A673 (cell line): ENCODE measurements around the gene SPATA16. TPM values are rescaled to one million over a fixed set of nuclear protein-coding genes. Genes with fewer than 3 reads are reported as not detected.

ENCODE experiments used
- BruUV-seq: library from RNA; stranded (reverse); fragments of 400-500 nt; replicated peaks from 2 replicates; lab custom pipeline; 2021; lab: Mats Ljungman, UMichigan
- CTCF ChIA-PET: fragments of 300-600 bp; sonication (Branson Sonifier 250); formaldehyde crosslinking; loops from one replicate; lab custom pipeline; 2022; ENCODE audit warnings: antibody characterized with exemption; lab: Charles Lee
- POLR2A ChIA-PET: fragments of 300-600 bp; sonication (Branson Sonifier 250); formaldehyde crosslinking; loops from one replicate; lab custom pipeline; 2022; ENCODE audit warnings: antibody characterized with exemption; ENCODE audit not compliant: low non-redundant PET; lab: Charles Lee
- DNase-seq: peaks from one replicate; pipeline ENCODE4 v3.0.0-alpha.2; 2015; ENCODE audit warnings: low spot score
- H3K27ac ChIP-seq: fragments of 200-600 bp; sonication (generic); 2 replicates; pipeline ENCODE4 v1.5.1; 2016; ENCODE audit warnings: mixed run types, low read depth, mild to moderate bottlenecking, mixed read lengths, antibody characterized with exemption, low read length; ENCODE audit not compliant: poor library complexity, severe bottlenecking
- H3K27me3 ChIP-seq: fragments of 200-600 bp; sonication (generic); replicated peaks from 2 replicates; pipeline ENCODE4 v1.6.1; 2017; ENCODE audit warnings: mixed run types, low read depth, mild to moderate bottlenecking, mixed read lengths, antibody characterized with exemption, low read length; ENCODE audit not compliant: insufficient read depth, poor library complexity
- H3K36me3 ChIP-seq: fragments of 200-600 bp; sonication (generic); 2 replicates; pipeline ENCODE4 v1.6.1; 2016; ENCODE audit warnings: mixed run types, mild to moderate bottlenecking, mixed read lengths, antibody characterized with exemption, low read length; ENCODE audit not compliant: insufficient read depth, poor library complexity, severe bottlenecking
- H3K4me1 ChIP-seq: fragments of 200-600 bp; sonication (generic); 2 replicates; pipeline ENCODE4 v1.6.1; 2017; ENCODE audit warnings: mixed run types, mild to moderate bottlenecking, mixed read lengths, antibody characterized with exemption, low read length; ENCODE audit not compliant: insufficient read depth, poor library complexity, severe bottlenecking
- H3K4me3 ChIP-seq: fragments of 200-600 bp; sonication (generic); 2 replicates; pipeline ENCODE4 v1.5.1; 2016; ENCODE audit warnings: low read depth, mixed run types, mild to moderate bottlenecking, mixed read lengths, low read length; ENCODE audit not compliant: poor library complexity, severe bottlenecking
- H3K9me3 ChIP-seq: fragments of 200-600 bp; sonication (generic); 2 replicates; pipeline ENCODE4 v1.6.1; 2016; ENCODE audit warnings: mixed run types, low read depth, mild to moderate bottlenecking, mixed read lengths, antibody characterized with exemption, low read length; ENCODE audit not compliant: poor library complexity, severe bottlenecking
- CTCF ChIP-seq: fragments of 300-800, 200-600 bp; sonication (generic); conservative IDR thresholded peaks from 2 replicates; pipeline ENCODE4 v1.5.1; 2017; ENCODE audit warnings: low read depth, mild to moderate bottlenecking, antibody characterized with exemption, low read length, moderate library complexity, mixed read lengths
- EZH2 ChIP-seq: fragments of 200-600 bp; sonication (generic); IDR thresholded peaks from 2 replicates; pipeline ENCODE4 v1.6.1; 2017; ENCODE audit warnings: borderline replicate concordance, low read depth, mild to moderate bottlenecking, mixed read lengths, antibody characterized with exemption, low read length; ENCODE audit not compliant: poor library complexity, severe bottlenecking
- intact Hi-C: fragments of 100-400 bp; cut with micrococcal nuclease; formaldehyde crosslinking; loops from one replicate; pipeline ENCODE4 v1.10.0; 2022; ENCODE audit not compliant: unreplicated experiment
- total RNA-seq: library from RNA; stranded (reverse); gene quantifications from 2 replicates; pipeline ENCODE4 v1.2.3, GENCODE V29; 2021

SPATA16 gene
- total RNA-seq, 1 experiment from 2014 or later = not detected

DNA sequence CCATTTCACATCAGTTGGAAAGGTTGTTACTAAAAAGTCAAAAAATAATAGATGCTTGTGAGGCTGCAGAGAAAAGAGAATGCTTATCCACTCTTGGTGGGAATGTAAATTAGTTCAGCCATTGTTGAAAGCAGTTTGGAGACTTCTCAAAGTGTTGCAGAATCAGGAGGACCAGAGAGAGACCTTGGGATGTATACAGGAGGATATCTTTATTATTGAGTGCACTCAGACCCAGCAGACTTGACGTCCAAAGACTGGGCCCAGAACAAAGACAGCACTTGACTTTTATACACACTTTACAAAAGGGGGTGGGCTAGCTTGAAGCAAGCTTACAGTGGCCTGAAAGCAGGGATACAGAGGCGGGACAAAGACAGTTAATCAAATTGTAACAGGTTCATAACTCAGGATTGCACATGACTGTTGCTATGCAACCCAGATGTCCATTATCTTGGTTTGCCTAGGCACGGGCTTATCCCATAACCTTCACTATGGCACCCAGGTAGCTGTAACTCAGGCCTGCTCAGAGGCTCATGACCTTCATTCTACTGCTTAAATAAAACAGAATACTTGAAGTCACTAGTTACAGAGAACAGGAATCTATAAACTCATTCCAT lies 127.7 kb downstream of the SPATA16 start:
- TF ChIP-seq EZH2 (no peak), CTCF (no peak)
- CTCF ChIA-PET = no interaction called here
- BruUV-seq = no TSS peak
- DNase-seq = no peak
- Histone ChIP-seq H3K27me3 (no peaks in the 10 kb centered on the region), H3K27ac (no peak overlapping the region), H3K4me1 (no peaks in the 10 kb centered on the region), H3K36me3 (no peaks in the 10 kb centered on the region), H3K9me3 (no peaks in the 10 kb centered on the region), H3K4me3 (no peak overlapping the region)
- POLR2A ChIA-PET = no interaction called here
- intact Hi-C loops = no loop called here

DNA sequence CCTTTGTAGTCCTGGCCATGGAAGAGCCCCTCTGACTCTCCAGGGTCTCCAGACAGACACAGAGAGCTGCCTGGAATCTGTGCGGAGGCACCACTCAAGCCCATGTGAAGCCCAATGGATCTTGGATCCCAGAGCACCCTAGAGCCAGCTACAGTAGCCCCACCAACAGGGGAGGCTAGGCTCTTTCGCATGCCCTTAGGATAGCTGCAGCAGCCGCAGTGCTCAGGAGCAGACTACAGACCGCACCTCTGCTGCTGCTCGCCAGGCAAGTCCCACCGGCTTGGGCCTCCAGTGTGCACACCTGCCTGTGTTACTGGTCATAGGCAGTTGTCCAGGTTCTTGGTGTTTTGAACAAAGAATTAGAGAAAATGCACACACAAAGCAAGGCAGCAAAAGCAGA lies 131.6 kb downstream of the SPATA16 start:
- CTCF ChIA-PET = no interaction called here
- TF ChIP-seq CTCF (no peak), EZH2 (no peak)

GRCh38 chr3:173008978-173009377 lies 132.1 kb downstream of the SPATA16 start:
- intact Hi-C loops = no loop called here
- Histone ChIP-seq H3K4me1 (no peaks in the 10 kb centered on the region), H3K27me3 (no peaks in the 10 kb centered on the region), H3K4me3 (no peak overlapping the region), H3K27ac (no peak overlapping the region), H3K36me3 (no peaks in the 10 kb centered on the region), H3K9me3 (no peaks in the 10 kb centered on the region)
- no TSS peak for BruUV-seq
- no peak for DNase-seq
- ChIA-PET POLR2A (no interaction called here), CTCF (no interaction called here)
- TF ChIP-seq EZH2 = no peak
- no peak for TF ChIP-seq CTCF

More for the DNA sequence above, 131.6 kb downstream of the SPATA16 start:
- intact Hi-C loops = no loop called here
- Histone ChIP-seq H3K36me3 (no peaks in the 10 kb centered on the region), H3K4me1 (no peaks in the 10 kb centered on the region), H3K27ac (no peak overlapping the region), H3K9me3 (no peaks in the 10 kb centered on the region), H3K27me3 (no peaks in the 10 kb centered on the region), H3K4me3 (no peak overlapping the region)
- DNase-seq = no peak
- POLR2A ChIA-PET = no interaction called here
- no TSS peak for BruUV-seq
